ENCODE data around the gene GATAD2B. TPM values are rescaled to one million over a fixed set of nuclear protein-coding genes. Genes with fewer than 3 reads are reported as not detected.

Gene GATAD2B
- polyA plus RNA-seq, 3 donors, result 1.1 to 11.0 (median 2.0) TPM

DNA sequence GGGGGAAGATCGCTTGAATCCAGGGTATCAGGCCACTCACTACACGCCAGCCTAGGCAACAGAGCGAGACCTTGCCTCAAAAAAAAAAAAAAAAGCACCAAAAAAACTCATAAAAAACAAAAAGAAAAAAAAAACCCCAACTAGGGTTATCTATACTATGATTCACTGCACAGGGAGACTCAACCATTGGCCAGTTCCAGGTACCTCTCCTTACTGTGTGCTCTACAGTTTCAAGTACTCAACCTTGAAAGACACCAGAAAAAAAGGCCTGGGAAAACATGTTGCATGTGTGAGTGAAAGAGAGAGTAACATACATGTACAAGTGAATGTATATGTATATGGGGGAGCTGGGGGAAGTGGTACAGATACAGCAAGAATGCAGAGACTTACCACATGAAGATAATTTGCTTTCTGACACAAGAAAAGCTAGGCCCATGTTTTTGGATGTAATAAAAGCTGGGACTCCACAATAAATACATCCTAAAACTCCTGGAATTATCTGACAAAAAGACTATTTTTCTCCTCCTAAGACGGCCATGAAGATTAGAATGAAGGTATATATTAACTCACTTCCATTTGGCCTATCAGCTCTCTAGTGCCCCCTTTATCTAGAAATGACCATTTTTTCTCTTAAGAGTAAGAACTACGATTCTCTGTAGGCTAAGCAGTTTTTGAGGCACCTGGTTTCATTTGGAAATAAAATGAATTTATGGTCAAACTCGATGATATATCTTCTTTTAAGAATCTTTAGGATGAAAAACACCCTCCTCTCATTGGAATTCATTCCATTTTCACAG is 95.4 kb downstream of the GATAD2B start:
- Mint-ChIP-seq H3K9me3 (no peaks in the 10 kb centered on the region), H3K4me3 (no peak overlapping the region), H3K36me3 (peaks cover 39 to 59% of the 10 kb centered on the region in 2 donors), H3K27me3 (ENCODE audit: low read depth in 3 of 3) (no peaks in the 10 kb centered on the region), H3K4me1 (no peaks in the 10 kb centered on the region), H3K27ac (peak overlapping the region in 1 of 7 donors; percentile 4)
- Histone ChIP-seq H3K79me2 (ENCODE audit: insufficient read depth, low read length) (peaks cover 14% of the 10 kb centered on the region), H3K4me3 (replicated peaks in 1 of 3; ENCODE audit: low read depth in 2 of 3, low read length in 3 of 3) (no peak overlapping the region), H2AFZ (ENCODE audit: insufficient read depth, low read depth, low read length, poor library complexity, severe bottlenecking) (no peak overlapping the region), H3K36me3 (replicated peaks in 1 of 2; ENCODE audit: control insufficient read depth in 1 of 2, insufficient read depth in 2 of 2, low read length in 2 of 2) (peaks cover 19 to 54% of the 10 kb centered on the region in 2 donors), H3K27me3 (ENCODE audit: control insufficient read depth in 2 of 2, insufficient read depth in 2 of 2, low read length in 2 of 2) (no peaks in the 10 kb centered on the region), H3K27ac (ENCODE audit: low read depth in 1 of 2, low read length in 2 of 2) (no peak overlapping the region), H3K9ac (ENCODE audit: insufficient read depth, low read length, poor library complexity, severe bottlenecking) (no peak overlapping the region), H3K4me1 (ENCODE audit: control insufficient read depth in 1 of 2, insufficient read depth in 2 of 2, low read length in 2 of 2) (no peaks in the 10 kb centered on the region), H4K20me1 (ENCODE audit: insufficient read depth, low read length) (peaks cover 27% of the 10 kb centered on the region), H3K4me2 (replicated peaks; ENCODE audit: extremely low read depth, low read length, poor library complexity, severe bottlenecking) (no peak overlapping the region), H3K9me3 (replicated peaks in 1 of 2; ENCODE audit: control insufficient read depth in 1 of 2, insufficient read depth in 1 of 2, low read length in 2 of 2) (no peaks in the 10 kb centered on the region)
- no peak for DNase-seq
- no CpG with 5 or more reads among the region's 6 CpGs for WGBS (ENCODE audit: insufficient coverage)
- intact Hi-C loops (cut with micrococcal nuclease), result no loop called here
- TF ChIP-seq, protein P1, sequence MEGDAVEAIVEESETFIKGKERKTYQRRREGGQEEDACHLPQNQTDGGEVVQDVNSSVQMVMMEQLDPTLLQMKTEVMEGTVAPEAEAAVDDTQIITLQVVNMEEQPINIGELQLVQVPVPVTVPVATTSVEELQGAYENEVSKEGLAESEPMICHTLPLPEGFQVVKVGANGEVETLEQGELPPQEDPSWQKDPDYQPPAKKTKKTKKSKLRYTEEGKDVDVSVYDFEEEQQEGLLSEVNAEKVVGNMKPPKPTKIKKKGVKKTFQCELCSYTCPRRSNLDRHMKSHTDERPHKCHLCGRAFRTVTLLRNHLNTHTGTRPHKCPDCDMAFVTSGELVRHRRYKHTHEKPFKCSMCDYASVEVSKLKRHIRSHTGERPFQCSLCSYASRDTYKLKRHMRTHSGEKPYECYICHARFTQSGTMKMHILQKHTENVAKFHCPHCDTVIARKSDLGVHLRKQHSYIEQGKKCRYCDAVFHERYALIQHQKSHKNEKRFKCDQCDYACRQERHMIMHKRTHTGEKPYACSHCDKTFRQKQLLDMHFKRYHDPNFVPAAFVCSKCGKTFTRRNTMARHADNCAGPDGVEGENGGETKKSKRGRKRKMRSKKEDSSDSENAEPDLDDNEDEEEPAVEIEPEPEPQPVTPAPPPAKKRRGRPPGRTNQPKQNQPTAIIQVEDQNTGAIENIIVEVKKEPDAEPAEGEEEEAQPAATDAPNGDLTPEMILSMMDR (IDR thresholded peaks at IDR 0.05), result peak; percentile 16

DNA sequence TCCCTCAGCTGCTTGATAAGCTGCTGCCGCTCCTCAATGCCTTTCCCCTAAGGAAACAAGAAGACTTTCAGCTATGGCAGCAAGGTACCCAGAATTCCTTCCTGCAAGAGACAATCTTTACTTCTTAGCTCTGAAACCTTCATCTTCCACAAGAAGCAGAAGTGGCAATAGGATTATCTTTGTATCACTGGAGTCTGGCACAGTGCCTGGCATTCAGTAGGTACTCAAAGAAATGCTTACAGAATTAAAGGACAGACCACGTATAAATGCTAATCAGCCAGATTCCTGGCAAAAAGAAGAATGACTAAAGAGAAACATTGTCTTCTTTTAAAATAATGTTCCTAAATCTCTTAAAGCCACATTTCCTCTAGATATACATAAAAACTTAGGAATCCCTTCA is 103.9 kb downstream of the GATAD2B start:
- TF ChIP-seq, protein P1 (IDR thresholded peaks at IDR 0.05), result no peak
- H3K9ac ChIP-seq (ENCODE audit: insufficient read depth, low read length, poor library complexity, severe bottlenecking), result no peak overlapping the region
- no peaks in the 10 kb centered on the region for H3K27me3 ChIP-seq (ENCODE audit: control insufficient read depth in 2 of 2, insufficient read depth in 2 of 2, low read length in 2 of 2)
- peaks cover 51 to 63% of the 10 kb centered on the region in 2 donors for H3K36me3 ChIP-seq (replicated peaks in 1 of 2; ENCODE audit: control insufficient read depth in 1 of 2, insufficient read depth in 2 of 2, low read length in 2 of 2)
- H4K20me1 ChIP-seq (ENCODE audit: insufficient read depth, low read length), result no peaks in the 10 kb centered on the region
- no peaks in the 10 kb centered on the region for H3K9me3 Mint-ChIP-seq
- H3K4me1 ChIP-seq (ENCODE audit: control insufficient read depth in 1 of 2, insufficient read depth in 2 of 2, low read length in 2 of 2), result no peaks in the 10 kb centered on the region
- H3K27ac ChIP-seq (ENCODE audit: low read depth in 1 of 2, low read length in 2 of 2), result no peak overlapping the region
- DNase-seq, result no peak
- H3K4me1 Mint-ChIP-seq, result peaks cover 2% of the 10 kb centered on the region
- no peaks in the 10 kb centered on the region for H3K79me2 ChIP-seq (ENCODE audit: insufficient read depth, low read length)
- H3K9me3 ChIP-seq (replicated peaks in 1 of 2; ENCODE audit: control insufficient read depth in 1 of 2, insufficient read depth in 1 of 2, low read length in 2 of 2), result no peaks in the 10 kb centered on the region
- H3K36me3 Mint-ChIP-seq, result peaks cover 46 to 65% of the 10 kb centered on the region in 2 donors
- no peak overlapping the region for H3K4me3 Mint-ChIP-seq
- no peak overlapping the region for H3K4me2 ChIP-seq (replicated peaks; ENCODE audit: extremely low read depth, low read length, poor library complexity, severe bottlenecking)
- intact Hi-C loops (cut with micrococcal nuclease), result loop anchor here in 1 of 2 donors (10.0 kb wide), 1 partner anchor 56 kb away; no protein-coding TSS in a partner anchor
- no peak overlapping the region for H3K4me3 ChIP-seq (replicated peaks in 1 of 3; ENCODE audit: low read depth in 2 of 3, low read length in 3 of 3)
- H3K27ac Mint-ChIP-seq, result peak overlapping the region in 1 of 7 donors; percentile 50
- H2AFZ ChIP-seq (ENCODE audit: insufficient read depth, low read depth, low read length, poor library complexity, severe bottlenecking), result no peak overlapping the region
- peaks cover 0 to 4% (median 2%) of the 10 kb centered on the region in 3 donors for H3K27me3 Mint-ChIP-seq (ENCODE audit: low read depth in 3 of 3)
- 100% methylated on average over 1 of the region's 2 CpGs for WGBS (ENCODE audit: insufficient coverage)

All from CD14-positive monocyte (primary cell).